ENCODE results near the gene BBOX1. TPM values are rescaled to one million over a fixed set of nuclear protein-coding genes. Genes with fewer than 3 reads are reported as not detected.
"Not testable (repeated sequence)": the region's sequence is repeated elsewhere in the genome, so short reads cannot be mapped to it uniquely, and the experiment has no call there.

BBOX1 gene
- total and polyA plus RNA-seq, 9 donors, result 0.14 to 0.80 (median 0.27) TPM

DNA sequence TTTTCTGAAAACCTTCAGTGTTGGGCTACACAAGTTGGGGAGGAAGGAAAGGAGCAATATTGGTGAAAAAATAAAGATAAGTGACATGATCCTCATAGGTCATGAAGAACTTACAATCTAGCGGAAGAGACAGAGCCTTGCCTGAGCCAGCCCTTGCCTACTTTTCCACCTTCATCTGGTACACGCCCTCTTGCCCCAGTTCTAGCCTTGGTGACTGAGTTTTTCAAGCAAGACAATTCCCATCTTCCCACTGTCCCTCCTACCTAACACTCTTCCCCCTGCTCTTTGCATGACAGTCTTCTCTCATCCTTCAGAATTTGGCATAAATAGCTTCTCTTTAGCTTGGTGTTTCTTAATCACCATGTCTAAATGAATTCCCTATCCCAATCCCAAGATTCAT, 42.6 kb downstream of the BBOX1 start:
- no peaks in the 10 kb centered on the region for H3K4me1 ChIP-seq (ENCODE audit: control insufficient read depth, insufficient read depth, low read length)
- no peaks in the 10 kb centered on the region for H3K27me3 ChIP-seq (ENCODE audit: control insufficient read depth, insufficient read depth, low read length)
- no peak overlapping the region for H3K4me3 ChIP-seq (ENCODE audit: low read length)
- H3K36me3 ChIP-seq (ENCODE audit: control insufficient read depth, insufficient read depth, low read length), result no peaks in the 10 kb centered on the region
- H3K9me3 ChIP-seq (replicated peaks; ENCODE audit: control insufficient read depth, low read depth, low read length), result no peaks in the 10 kb centered on the region
- DNase-seq, result no peak
- 100% methylated on average over 2 of the region's 2 CpGs for WGBS (ENCODE audit: insufficient coverage)
- no peak overlapping the region for H3K27ac ChIP-seq (ENCODE audit: low read length)

DNA sequence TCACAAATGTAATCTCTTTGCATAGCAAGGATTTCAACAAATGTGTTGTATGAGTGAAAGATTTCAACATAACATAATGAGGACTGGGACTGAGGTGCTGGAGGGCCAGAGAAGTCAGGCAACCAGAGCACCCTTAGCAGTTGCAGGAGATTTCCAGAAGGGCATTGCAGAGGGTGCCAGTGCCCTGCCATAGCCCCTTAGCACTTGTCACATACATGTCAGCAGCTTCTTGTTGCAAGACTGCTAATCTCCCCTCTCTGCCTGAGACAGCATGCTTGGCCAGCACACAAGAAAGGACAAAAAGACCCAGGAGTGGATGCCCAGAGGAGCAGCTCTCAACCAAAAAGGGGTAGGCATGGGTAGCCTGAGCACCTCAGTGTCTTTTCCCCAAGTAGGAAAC, 43.2 kb downstream of the BBOX1 start:
- no peaks in the 10 kb centered on the region for H3K36me3 ChIP-seq (ENCODE audit: control insufficient read depth, insufficient read depth, low read length)
- H3K9me3 ChIP-seq (replicated peaks; ENCODE audit: control insufficient read depth, low read depth, low read length), result no peaks in the 10 kb centered on the region
- no peaks in the 10 kb centered on the region for H3K27me3 ChIP-seq (ENCODE audit: control insufficient read depth, insufficient read depth, low read length)
- DNase-seq, result no peak
- no peaks in the 10 kb centered on the region for H3K4me1 ChIP-seq (ENCODE audit: control insufficient read depth, insufficient read depth, low read length)
- H3K27ac ChIP-seq (ENCODE audit: low read length), result no peak overlapping the region
- H3K4me3 ChIP-seq (ENCODE audit: low read length), result no peak overlapping the region

DNA sequence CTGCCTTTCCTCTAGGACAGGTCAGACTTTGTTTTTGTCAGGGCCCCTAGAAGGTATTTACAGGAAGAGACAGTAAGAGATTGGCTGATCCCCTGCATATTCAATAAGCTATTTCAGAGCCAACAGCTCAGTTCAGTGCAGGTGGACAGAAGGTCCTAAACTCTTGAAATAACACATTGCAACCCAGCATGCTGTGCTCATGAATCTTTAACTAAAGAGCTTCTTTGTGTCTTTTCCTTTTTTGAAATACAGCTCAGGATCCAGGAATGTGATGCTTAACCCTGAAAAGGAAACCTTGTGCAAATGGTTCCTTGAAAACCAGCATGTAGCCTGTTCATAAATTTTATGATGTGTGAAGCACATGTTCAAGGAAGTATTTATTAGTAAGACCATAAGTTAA, 43.9 kb downstream of the BBOX1 start:
- Histone ChIP-seq H3K4me1 (ENCODE audit: control insufficient read depth, insufficient read depth, low read length) (no peaks in the 10 kb centered on the region), H3K27me3 (ENCODE audit: control insufficient read depth, insufficient read depth, low read length) (no peaks in the 10 kb centered on the region), H3K27ac (ENCODE audit: low read length) (no peak overlapping the region), H3K36me3 (ENCODE audit: control insufficient read depth, insufficient read depth, low read length) (no peaks in the 10 kb centered on the region), H3K4me3 (ENCODE audit: low read length) (no peak overlapping the region), H3K9me3 (replicated peaks; ENCODE audit: control insufficient read depth, low read depth, low read length) (no peaks in the 10 kb centered on the region)
- no peak for DNase-seq

DNA sequence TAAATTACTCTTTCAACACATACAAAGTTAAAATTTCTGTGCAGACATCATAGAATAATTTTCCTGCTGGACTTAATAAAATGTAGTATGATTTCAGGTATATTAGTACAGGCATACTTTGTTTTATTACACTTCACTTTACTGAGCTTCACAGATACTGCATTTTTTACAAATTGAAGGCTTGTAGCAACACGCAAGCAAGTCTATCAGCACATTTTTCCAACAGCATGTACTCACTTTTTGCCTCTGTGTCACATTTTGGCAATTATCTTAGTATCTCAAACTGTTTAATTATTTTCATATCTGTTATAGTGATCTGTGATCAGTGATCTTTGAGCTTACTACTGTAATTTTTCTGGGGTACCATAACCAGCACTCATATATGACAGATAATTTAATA, 44.5 kb downstream of the BBOX1 start:
- Histone ChIP-seq H3K9me3 (replicated peaks; ENCODE audit: control insufficient read depth, low read depth, low read length) (no peaks in the 10 kb centered on the region), H3K4me1 (ENCODE audit: control insufficient read depth, insufficient read depth, low read length) (no peaks in the 10 kb centered on the region), H3K27me3 (ENCODE audit: control insufficient read depth, insufficient read depth, low read length) (no peaks in the 10 kb centered on the region), H3K27ac (ENCODE audit: low read length) (no peak overlapping the region), H3K4me3 (ENCODE audit: low read length) (no peak overlapping the region), H3K36me3 (ENCODE audit: control insufficient read depth, insufficient read depth, low read length) (no peaks in the 10 kb centered on the region)
- no peak for DNase-seq
- 80% methylated on average over 1 of the region's 1 CpG for WGBS (ENCODE audit: insufficient coverage)

DNA sequence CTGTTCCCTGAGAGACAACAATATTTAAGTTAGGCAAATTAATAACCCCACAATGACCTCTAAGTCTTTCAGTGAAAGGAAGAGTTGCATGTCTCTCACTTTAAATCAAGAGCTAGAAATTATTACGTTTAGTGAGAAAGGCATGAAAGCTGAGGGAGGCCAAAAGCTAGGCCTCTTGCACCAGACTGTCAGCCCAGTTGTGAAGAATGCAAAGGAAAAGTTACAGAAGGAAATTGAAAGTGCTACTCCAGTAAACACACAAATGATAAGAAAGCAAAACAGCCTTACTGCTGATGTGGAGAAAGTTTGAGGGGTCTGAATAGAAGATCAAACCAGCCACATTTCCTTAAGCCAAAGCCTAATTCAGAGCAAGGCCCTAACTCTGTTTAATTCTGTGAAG, 45.0 kb downstream of the BBOX1 start:
- Histone ChIP-seq H3K27ac (ENCODE audit: low read length) (no peak overlapping the region), H3K4me3 (ENCODE audit: low read length) (no peak overlapping the region), H3K27me3 (ENCODE audit: control insufficient read depth, insufficient read depth, low read length) (no peaks in the 10 kb centered on the region), H3K9me3 (replicated peaks; ENCODE audit: control insufficient read depth, low read depth, low read length) (no peaks in the 10 kb centered on the region), H3K36me3 (ENCODE audit: control insufficient read depth, insufficient read depth, low read length) (no peaks in the 10 kb centered on the region), H3K4me1 (ENCODE audit: control insufficient read depth, insufficient read depth, low read length) (no peaks in the 10 kb centered on the region)
- DNase-seq, result peak; percentile 45
- no CpG with 5 or more reads among the region's 1 CpG for WGBS (ENCODE audit: insufficient coverage)

DNA sequence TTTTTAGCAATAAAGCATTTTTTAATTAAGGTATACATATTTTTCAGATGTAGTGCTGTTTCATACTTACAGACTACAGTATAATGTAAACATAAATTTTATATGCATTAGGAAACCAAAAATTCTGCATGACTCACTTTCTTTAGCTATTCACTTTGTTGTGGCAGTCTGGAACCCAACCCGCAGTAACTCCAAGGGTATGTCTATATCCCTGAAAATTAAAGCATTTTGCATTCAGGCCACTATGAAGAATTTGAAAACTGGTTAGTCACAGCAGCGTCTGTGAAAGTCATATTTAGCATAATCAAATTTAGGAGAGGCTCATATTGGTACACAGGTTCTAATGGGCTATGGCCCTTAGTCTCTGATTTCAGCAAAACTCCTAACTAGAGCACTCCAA, 46.8 kb downstream of the BBOX1 start:
- Histone ChIP-seq H3K27me3 (ENCODE audit: control insufficient read depth, insufficient read depth, low read length) (no peaks in the 10 kb centered on the region), H3K27ac (ENCODE audit: low read length) (no peak overlapping the region), H3K4me1 (ENCODE audit: control insufficient read depth, insufficient read depth, low read length) (no peaks in the 10 kb centered on the region), H3K9me3 (replicated peaks; ENCODE audit: control insufficient read depth, low read depth, low read length) (no peaks in the 10 kb centered on the region), H3K36me3 (ENCODE audit: control insufficient read depth, insufficient read depth, low read length) (no peaks in the 10 kb centered on the region), H3K4me3 (ENCODE audit: low read length) (no peak overlapping the region)
- no peak for DNase-seq
- no CpG with 5 or more reads among the region's 2 CpGs for WGBS (ENCODE audit: insufficient coverage)

DNA sequence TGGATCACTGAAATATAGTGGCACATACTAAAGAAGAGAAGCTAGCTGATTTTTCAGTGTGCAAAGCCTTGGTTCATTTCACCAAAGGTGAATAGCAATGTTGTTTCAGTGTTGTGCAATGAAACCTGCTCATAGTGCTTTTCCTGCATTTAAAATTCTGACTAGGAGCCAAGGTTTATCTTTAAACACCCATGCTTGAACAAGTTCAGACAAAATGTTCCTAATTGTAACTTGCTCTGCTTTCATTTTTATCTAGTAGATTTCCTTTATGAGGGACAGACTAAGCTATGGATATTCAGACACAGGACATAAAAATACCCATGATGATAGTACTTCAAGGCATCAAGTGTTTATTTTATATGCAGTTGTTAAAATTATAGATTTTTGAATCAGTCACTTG, 47.7 kb downstream of the BBOX1 start:
- Histone ChIP-seq H3K27ac (ENCODE audit: low read length) (no peak overlapping the region), H3K27me3 (ENCODE audit: control insufficient read depth, insufficient read depth, low read length) (no peaks in the 10 kb centered on the region), H3K9me3 (replicated peaks; ENCODE audit: control insufficient read depth, low read depth, low read length) (no peaks in the 10 kb centered on the region), H3K4me1 (ENCODE audit: control insufficient read depth, insufficient read depth, low read length) (no peaks in the 10 kb centered on the region), H3K4me3 (ENCODE audit: low read length) (no peak overlapping the region), H3K36me3 (ENCODE audit: control insufficient read depth, insufficient read depth, low read length) (no peaks in the 10 kb centered on the region)
- DNase-seq, result no peak

DNA sequence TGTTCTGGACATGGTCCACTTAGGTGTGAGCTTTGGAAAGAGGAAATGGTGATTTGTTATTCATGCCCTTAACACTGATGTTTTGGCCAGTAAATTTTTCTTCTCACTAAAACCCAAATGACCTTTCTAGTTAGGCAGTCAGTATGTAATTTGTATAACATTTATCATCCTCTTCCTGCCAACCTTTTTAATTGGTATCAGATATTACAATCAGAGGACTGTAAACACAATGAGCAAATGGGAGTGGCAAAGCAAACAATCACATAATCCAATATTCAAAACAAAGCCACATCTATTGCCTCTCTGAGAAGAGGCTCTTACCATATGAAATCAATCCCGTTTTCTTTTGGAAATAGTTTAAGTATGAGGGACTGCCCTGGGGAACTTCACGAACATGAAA, 49.1 kb downstream of the BBOX1 start:
- Histone ChIP-seq H3K27ac (ENCODE audit: low read length) (no peak overlapping the region), H3K4me3 (ENCODE audit: low read length) (no peak overlapping the region), H3K9me3 (replicated peaks; ENCODE audit: control insufficient read depth, low read depth, low read length) (no peaks in the 10 kb centered on the region), H3K4me1 (ENCODE audit: control insufficient read depth, insufficient read depth, low read length) (no peaks in the 10 kb centered on the region), H3K27me3 (ENCODE audit: control insufficient read depth, insufficient read depth, low read length) (no peaks in the 10 kb centered on the region), H3K36me3 (ENCODE audit: control insufficient read depth, insufficient read depth, low read length) (no peaks in the 10 kb centered on the region)
- no CpG with 5 or more reads among the region's 2 CpGs for WGBS (ENCODE audit: insufficient coverage)
- no peak for DNase-seq

DNA sequence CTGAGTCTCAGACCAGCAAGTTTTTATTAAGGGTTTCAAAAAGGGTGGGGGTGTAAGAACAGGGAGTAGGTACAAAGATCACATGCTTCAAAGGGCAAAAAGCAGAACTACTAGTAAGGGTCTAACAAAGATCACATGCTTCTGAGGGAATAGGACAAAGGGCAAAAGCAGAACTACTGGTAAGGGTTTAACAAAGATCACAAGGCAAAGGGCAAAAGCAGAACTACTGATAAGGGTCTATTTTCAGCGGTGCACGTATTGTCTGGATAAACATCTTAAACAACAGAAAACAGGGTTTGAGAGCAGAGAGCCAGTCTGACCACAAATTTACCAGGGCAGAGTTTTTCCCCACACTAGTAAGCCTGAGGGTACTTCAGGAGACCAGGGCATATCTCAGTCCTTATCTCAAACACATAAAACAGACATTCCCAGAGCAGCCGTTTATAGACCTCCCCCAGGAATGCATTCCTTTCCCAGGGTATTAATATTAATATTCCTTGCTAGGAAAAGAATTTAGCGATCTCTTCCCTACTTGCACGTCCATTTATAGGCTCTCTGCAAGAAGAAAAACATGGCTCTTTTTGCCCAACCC, 49.8 kb downstream of the BBOX1 start:
- H3K9me3 ChIP-seq (replicated peaks; ENCODE audit: control insufficient read depth, low read depth, low read length); H3K36me3 ChIP-seq (ENCODE audit: control insufficient read depth, insufficient read depth, low read length): not testable (repeated sequence)
- WGBS (ENCODE audit: insufficient coverage), result no CpG with 5 or more reads among the region's 5 CpGs

DNA sequence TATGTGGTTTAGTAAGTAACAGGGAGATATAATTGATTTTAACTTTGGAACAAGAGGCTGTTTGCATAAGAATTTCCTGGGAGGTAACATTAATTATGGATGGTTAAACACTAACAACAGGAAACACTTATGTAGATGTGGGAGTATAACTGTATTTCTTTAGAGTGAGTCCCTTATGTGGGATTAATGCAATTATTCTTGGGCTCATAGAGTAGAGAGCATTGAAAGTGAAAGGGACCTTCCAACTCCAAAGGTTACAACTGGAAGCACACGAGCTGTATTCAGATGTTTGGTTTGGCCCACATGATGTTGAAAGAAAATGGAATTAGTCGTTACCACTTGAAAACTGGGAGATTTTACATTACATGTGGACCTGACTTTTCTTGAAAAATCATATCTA, 53.5 kb downstream of the BBOX1 start:
- no peaks in the 10 kb centered on the region for H3K27me3 ChIP-seq (ENCODE audit: control insufficient read depth, insufficient read depth, low read length)
- no peaks in the 10 kb centered on the region for H3K4me1 ChIP-seq (ENCODE audit: control insufficient read depth, insufficient read depth, low read length)
- no CpG with 5 or more reads among the region's 2 CpGs for WGBS (ENCODE audit: insufficient coverage)
- H3K9me3 ChIP-seq (replicated peaks; ENCODE audit: control insufficient read depth, low read depth, low read length), result no peaks in the 10 kb centered on the region
- DNase-seq, result no peak
- no peaks in the 10 kb centered on the region for H3K36me3 ChIP-seq (ENCODE audit: control insufficient read depth, insufficient read depth, low read length)
- H3K27ac ChIP-seq (ENCODE audit: low read length), result no peak overlapping the region
- no peak overlapping the region for H3K4me3 ChIP-seq (ENCODE audit: low read length)

More for the DNA sequence above, 49.8 kb downstream of the BBOX1 start:
- H3K4me3 ChIP-seq (ENCODE audit: low read length); DNase-seq; H3K27ac ChIP-seq (ENCODE audit: low read length); H3K4me1 ChIP-seq (ENCODE audit: control insufficient read depth, insufficient read depth, low read length); H3K27me3 ChIP-seq (ENCODE audit: control insufficient read depth, insufficient read depth, low read length): not testable (repeated sequence)

DNA sequence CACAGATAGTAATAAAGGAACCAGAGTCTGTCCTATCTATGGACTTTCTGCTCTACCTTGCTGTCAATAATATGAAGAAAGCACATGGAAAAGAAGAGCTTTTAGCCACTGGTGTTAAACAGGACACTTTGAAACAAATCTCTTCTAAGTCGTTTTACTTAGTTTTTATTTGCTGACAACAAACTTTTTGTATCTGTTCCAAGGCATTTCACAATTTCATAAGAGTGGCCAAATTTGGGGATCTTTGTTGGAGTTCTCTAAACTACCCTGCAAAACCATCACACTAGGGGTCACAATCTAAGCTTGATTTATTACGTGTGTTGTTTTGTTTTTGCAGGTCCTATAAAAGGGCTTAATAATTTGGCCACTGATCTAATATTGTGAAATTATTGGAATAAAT, 54.4 kb downstream of the BBOX1 start:
- WGBS (ENCODE audit: insufficient coverage), result no CpG with 5 or more reads among the region's 2 CpGs
- no peak overlapping the region for H3K4me3 ChIP-seq (ENCODE audit: low read length)
- DNase-seq, result peak; percentile 36
- H3K27ac ChIP-seq (ENCODE audit: low read length), result no peak overlapping the region
- no peaks in the 10 kb centered on the region for H3K27me3 ChIP-seq (ENCODE audit: control insufficient read depth, insufficient read depth, low read length)
- H3K36me3 ChIP-seq (ENCODE audit: control insufficient read depth, insufficient read depth, low read length), result no peaks in the 10 kb centered on the region
- no peaks in the 10 kb centered on the region for H3K4me1 ChIP-seq (ENCODE audit: control insufficient read depth, insufficient read depth, low read length)
- H3K9me3 ChIP-seq (replicated peaks; ENCODE audit: control insufficient read depth, low read depth, low read length), result peaks cover 2% of the 10 kb centered on the region
